Activated CD4-positive, CD25-positive, alpha-beta regulatory T cell treated with anti-CD3 and anti-CD28 coated beads, Interleukin-2, amount 50 U/mL, for 72 hours (primary cell): ENCODE data around the gene EZR.
"Not testable (repeated sequence)": the region's sequence is repeated elsewhere in the genome, so short reads cannot be mapped to it uniquely, and the experiment has no call there.

Experiments
- DNase-seq: peaks from one replicate; pipeline ENCODE4 v3.0.0; 2021

Gene EZR

DNA sequence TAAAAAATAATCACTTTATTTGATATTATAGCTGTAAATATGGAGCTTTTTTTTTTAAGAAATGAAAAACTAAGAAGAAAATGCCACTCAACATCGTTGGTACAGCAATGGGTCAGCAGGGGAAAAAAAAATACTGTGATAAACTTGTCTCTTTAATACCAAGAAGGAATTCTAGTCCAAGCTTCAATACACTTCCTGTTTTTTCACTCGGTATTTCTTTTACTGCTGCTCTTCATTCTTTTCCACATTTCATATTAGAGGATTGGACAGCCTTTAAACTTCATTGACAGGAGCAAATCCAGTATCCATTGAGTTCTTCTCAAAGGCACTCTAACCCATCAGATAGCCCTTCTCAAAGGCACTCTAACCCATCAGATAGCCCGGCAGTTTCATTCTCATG, 22.2 kb upstream of the EZR start:
- no peak for DNase-seq

GRCh38 chr6:158840465-158840864, 21.3 kb upstream of the EZR start:
- DNase-seq = no peak

DNA sequence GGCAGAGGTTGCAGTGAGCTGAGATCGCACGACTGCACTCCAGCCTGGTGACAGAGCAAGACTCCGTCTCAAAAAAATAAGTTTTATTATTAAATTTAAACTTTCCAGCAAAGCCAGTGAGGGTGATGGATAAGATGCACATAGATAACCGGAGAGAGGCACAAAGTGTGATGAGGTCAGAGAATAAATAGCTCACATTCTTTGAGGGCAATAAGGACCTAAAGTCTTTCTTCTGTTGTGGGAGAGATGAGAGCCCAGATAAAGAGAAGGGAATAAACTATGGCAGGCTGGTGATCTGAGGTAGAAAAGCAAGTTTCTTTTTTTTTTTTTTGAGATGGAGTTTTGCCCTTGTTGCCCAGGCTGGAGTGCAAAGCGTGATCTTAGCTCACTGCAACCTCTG, 20.6 kb upstream of the EZR start:
- no peak for DNase-seq

DNA sequence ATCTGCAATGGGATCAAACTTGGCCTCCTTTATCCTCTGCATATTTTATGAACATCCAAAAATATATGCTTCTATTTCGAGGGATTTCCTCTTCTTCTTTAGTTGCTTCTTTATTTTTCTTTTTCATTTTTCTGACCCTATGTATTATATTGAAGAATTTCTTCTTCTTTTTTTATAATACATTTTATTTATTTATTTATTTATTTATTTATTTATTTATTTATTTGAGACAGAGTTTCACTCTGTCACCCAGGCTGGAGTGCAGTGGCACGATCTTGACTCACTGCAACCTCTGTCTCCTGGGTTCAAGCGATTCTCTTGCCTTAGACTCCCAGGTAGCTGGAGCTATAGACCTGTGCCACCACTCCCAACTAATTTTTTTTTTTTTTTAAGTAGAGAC, 19.6 kb upstream of the EZR start:
- DNase-seq = not testable (repeated sequence)

- no peak for DNase-seq
Measured at GRCh38 chr6:158837684-158838625, 18.8 kb upstream of the EZR start.

- DNase-seq = no peak
Measured at GRCh38 chr6:158836625-158837311, 17.6 kb upstream of the EZR start.

- no peak for DNase-seq
Measured at GRCh38 chr6:158835616-158836221, 16.6 kb upstream of the EZR start.

GRCh38 chr6:158834675-158835385, 15.7 kb upstream of the EZR start:
- no peak for DNase-seq

- DNase-seq = not testable (repeated sequence)
Measured at GRCh38 chr6:158832807-158833206, 13.6 kb upstream of the EZR start.

- DNase-seq = no peak
Measured at GRCh38 chr6:158832026-158832425, 12.9 kb upstream of the EZR start.

DNA sequence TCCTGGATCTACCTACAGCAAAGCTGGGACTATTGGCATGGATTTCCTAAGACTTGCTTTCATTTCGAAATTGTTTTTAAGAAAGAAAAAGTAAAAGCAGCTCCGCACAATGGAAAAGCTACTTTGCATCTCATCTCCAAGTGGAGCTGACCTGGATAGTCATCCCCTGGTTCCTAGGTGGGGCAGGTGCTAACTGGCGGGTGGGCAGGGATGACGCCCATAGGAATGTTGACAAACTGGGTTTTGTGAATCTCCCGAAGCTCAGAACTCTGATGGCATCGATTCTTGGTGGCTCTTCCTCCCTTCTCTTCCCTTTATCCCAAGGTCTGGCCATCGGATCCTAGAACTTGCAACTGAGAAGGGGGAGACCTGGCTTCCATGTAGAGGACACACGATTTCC, 12.4 kb upstream of the EZR start:
- DNase-seq = no peak

DNA sequence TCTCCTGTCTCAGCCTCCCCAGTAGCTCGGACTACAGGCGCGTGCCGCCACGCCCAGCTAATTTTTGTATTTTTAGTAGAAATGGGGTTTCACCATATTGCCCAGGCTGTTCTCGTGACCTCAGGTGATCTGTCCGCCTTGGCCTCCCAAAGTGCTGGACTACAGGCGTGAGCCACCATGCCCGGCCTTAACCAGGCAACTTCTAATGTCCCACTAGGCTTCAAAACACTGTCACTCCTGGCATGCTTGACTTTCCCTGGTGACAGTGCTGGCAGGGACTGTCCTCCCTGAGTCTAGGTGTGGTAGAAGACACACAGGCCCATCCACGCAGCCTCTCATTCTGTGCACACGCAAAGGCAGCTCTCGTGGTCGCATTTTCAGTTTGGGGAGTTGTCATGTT, 11.6 kb upstream of the EZR start:
- DNase-seq = no peak

- DNase-seq = no peak
Measured at GRCh38 chr6:158828807-158829206, 9.6 kb upstream of the EZR start.

DNA sequence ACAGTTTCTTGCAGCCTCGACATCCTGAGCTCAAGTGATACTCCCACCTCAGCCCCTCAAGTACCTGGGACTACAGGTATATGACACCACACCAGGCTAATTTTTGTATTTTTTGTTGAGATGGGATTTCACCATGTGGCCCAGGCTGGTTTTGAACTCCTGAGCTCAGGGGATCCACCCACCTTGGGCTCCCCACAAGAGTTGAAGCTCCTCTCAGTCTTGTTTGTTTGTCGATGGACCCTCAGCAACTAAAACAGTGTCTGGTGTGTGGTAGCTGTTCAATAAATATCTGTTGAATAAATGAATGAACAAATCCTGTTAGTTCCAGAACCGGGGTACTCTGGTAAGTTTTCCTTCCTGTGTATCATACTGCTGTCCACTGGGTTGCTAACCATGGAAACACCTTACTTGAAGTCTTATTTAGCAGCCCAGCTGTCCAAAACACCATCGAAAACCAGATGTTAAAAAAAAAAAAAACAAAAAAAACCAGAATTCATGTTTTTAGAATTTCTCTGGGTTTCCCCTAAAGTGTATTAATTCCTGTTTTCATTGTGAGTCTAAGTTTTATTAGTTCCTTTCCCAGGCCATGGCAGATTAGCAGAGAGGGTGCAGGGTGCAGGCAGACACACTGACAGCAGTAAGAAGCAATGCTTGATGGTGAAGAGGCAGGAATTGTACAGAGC, 7.8 kb upstream of the EZR start:
- DNase-seq = no peak

DNA sequence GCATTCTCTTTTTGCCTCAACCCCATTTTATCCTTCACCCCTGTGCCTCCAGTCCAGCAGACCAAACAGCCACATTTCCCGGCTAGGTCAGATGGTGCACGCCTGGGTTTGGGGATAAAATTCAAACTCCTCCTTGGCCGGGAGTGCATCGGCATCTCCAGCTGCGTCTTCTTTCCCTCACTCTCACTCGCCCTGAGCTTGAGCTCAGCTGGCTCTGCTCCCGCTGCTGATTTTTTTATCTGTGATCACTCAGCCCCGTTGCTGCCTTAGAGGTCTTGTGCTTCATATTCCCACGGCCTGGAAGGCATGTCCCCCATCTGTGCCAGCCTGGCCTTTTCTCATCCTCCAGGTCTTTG, 6.8 kb upstream of the EZR start:
- DNase-seq = no peak

- DNase-seq = no peak
Measured at GRCh38 chr6:158825038-158825950, 6.1 kb upstream of the EZR start.

- DNase-seq = not testable (repeated sequence)
Measured at GRCh38 chr6:158823616-158824015, 4.4 kb upstream of the EZR start.

- DNase-seq = no peak
Measured at GRCh38 chr6:158819977-158820622, 932 bp upstream of the EZR start.

DNA sequence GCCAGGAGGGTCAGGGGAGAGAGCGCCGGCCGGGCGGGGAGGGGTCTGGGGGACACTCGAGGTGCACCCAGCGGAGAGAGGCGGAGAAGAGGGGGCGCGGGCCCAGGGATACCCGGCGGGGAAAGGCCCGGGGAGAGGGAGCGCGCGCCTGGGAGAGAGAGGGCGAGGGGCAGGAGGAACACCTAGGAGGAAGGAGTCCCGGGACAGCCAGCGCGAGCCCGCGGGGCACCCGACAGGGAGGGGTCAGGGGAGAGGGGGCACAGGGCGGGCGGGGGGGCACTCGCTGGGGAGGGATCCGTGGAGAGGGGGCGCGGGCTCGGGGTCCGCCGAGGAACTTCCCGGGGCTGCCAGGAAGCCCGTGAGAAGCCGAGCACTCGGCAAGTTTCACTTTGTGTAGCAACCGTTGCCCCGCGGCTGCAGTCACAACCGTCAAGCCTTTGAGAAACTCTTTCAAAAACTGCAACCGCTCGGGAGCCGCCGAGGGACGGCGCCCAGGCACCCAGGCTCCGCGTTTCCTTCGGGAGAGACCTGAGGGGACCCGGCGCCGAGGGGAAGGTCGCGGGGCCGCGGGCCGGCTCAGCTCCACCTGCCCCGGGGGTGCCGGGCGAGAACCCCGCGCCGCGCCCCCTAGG, 471 bp downstream of the EZR start:
- DNase-seq = peak; percentile 69
